GM19035 (cell line): ENCODE results near the gene CFAP58.

Source experiments
- ATAC-seq: cut with Tn5 transposase; IDR thresholded peaks from one replicate; pipeline ENCODE4 v1.9.1; 2021; ENCODE audit not compliant: unreplicated experiment

Gene CFAP58

DNA sequence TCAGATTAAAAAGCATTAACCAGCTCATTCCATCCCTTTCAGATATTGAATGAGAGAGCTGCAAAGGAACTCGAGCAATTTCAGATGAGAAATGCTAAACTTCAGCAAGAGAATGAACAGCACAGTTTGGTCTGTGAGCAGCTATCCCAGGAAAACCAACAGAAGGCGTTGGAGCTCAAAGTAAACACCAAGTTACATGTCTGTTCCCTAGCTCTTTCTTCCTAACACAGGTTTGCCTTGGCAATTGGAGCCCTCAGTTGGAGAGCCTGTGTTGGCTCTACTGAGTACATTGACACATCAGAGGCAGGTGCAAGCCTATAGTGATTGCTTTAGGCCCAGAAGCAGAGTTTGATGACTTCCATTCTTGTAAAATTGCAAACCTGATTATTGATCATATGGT lies 14.7 kb downstream of the CFAP58 start:
- no peak for ATAC-seq

- ATAC-seq: no peak
Observed at GRCh38 chr10:104371753-104372152, 18.1 kb downstream of the CFAP58 start.

GRCh38 chr10:104374591-104374990 lies 21.0 kb downstream of the CFAP58 start:
- no peak for ATAC-seq

GRCh38 chr10:104376784-104377300 lies 23.2 kb downstream of the CFAP58 start:
- ATAC-seq: no peak

- no peak for ATAC-seq
Observed at GRCh38 chr10:104380336-104380735, 26.7 kb downstream of the CFAP58 start.

- peak; percentile 50 for ATAC-seq
Observed at GRCh38 chr10:104387130-104387888, 33.7 kb downstream of the CFAP58 start.

GRCh38 chr10:104388830-104389229 lies 35.2 kb downstream of the CFAP58 start:
- no peak for ATAC-seq

DNA sequence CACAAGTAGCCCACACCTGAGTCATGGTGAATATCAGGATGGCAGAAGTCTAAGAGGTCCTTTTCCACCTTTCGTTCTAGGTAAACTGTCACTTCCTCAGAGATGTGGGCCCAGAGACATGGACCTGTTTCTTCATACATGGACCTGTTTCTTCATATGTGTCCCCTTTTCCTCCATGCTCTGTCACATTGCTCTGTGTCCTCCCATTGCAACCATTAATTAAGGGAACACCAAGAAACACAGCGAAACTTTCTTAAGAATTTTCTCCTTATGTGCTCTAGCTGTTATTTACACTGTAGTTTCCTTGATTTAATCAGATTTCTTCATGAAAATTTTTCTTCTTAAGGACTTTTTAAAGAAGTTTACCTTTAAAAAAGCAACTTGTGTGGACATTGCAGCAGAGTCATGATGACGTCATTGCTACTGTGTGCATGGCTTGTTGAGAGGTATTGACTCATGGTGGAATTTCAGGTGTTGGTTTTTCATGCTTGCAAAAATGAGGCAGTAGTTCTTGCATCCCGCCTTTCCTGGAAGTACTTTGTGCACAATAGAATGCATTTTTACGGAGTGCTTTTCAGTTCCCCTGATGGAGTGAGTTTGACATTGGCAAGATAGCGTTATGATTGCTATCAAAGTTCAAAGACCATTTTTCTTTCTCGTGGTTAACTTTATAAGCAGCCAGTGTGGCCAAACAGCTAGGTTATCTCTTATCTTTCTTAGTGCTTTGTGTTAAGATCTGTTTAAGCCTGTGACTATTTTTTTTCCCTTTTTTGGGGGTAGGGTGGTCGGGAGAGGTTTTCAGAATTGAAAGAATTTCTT lies 37.7 kb downstream of the CFAP58 start:
- no peak for ATAC-seq

DNA sequence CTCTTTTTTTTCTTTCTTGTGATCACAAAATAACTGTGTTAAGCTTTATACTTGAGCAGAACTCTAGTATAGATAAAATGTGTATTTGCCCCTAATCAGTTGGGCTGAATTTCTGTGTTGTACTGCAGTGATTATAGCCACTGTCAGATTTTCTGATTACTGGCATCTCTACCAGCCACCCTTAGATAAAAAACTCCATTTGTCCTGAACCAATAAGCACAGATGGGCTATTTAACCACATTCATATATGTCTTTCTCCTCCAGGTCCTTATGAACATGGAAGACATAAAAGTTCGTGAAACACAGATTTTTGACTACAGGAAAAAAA lies 38.3 kb downstream of the CFAP58 start:
- ATAC-seq: no peak

GRCh38 chr10:104393387-104393786 lies 39.8 kb downstream of the CFAP58 start:
- ATAC-seq: no peak

- no peak for ATAC-seq
Observed at GRCh38 chr10:104396581-104396980, 42.9 kb downstream of the CFAP58 start.

DNA sequence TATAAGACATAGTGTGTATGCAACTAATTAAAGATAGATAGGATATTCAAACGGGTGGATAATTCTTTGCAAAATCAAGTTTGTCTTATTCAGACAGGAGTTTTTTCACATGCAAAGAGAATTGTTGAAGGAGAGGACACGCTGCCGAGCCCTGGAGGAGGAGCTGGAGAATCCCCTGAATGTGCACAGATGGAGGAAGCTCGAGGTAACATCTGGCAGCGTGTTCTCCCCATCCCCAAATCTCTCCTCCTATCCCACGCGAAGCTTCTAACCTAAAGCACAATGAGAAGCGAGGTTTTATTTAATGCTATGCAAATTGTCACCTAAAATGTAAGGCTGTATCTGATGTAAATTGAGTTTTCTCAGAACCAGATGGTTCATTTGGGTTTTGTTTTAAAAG lies 50.0 kb downstream of the CFAP58 start:
- no peak for ATAC-seq

GRCh38 chr10:104406715-104407650 lies 53.4 kb downstream of the CFAP58 start:
- no peak for ATAC-seq

DNA sequence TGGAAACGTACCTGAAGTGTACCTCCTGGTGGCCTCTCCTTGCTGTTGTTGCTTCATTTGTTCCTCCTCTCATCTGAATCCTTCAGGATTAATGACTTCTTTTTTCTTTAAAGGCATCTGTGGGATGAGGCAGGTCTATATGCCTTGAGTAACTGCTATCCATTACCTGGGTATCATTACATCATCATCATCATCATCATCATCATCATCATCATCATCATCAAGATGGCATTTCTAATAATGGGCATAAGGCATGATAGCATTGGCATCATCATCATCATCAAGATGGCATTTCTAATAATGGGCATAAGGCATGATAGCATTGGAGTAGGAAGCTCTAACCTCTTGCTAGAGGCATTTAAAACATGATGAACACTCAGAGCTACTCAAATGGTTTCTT lies 59.9 kb downstream of the CFAP58 start:
- ATAC-seq: no peak

DNA sequence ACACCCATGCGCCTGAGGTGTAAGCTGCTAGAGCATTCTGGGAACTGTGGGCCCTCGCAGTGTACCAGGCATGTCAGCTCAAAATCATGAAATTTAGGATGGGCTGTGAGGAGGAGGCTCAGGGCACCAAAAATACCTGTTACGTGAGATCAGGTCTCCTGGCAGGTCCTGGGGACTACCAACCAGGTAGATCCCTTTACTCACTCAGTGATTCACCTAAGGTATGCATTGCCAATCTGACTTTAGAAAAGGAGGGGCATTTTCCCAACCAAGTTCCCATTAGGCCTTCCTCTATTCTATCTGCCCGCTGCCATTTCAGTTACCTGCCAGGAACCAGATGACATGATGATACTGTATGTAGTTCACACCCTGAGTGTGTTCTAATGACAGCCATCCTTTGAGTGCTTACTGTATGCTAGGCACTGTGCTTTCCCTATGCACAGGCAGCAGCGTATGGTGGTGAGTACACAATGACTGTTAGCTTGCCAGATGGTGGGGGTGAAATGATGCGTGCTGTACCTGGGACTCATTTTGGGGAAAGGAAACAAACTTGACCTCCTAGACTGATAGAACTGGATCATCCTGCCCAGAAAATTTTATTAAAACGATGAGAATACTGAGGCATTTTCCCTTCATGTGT lies 62.0 kb downstream of the CFAP58 start:
- no peak for ATAC-seq

- no peak for ATAC-seq
Observed at GRCh38 chr10:104416851-104417250, 63.2 kb downstream of the CFAP58 start.

DNA sequence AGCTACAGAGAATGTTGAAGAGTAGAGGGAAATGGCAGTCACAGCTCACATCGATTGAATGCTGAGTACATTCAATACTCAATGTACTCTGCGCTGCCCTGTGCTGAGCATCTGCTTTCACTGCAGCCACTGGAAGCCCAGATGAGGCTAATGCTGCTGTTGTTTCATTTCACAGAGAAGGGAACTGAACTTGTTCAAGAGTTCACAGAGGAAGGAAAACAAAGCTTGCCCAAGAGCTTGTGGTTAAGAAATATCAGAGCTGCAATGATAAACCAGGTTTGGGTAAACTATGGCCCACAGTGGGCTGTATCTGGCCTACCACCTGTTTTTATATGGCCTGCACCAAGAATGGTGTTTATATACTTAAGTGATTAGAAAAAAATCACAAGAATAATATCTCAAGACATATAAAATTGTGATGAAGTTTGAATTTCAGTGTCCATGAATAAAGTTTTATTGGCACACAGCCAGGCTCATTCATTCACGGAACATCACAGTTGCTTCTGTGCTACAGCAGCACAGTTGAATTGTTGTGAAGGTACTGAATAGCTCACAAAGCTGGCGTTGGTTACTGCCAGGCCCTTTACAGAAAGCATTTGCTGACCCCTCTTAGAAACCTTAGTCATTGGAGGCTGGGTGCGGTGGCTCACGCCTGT lies 64.1 kb downstream of the CFAP58 start:
- ATAC-seq: no peak

GRCh38 chr10:104424719-104425118 lies 71.1 kb downstream of the CFAP58 start:
- ATAC-seq: peak; percentile 98

- no peak for ATAC-seq
Observed at GRCh38 chr10:104427989-104428388, 74.4 kb downstream of the CFAP58 start.

DNA sequence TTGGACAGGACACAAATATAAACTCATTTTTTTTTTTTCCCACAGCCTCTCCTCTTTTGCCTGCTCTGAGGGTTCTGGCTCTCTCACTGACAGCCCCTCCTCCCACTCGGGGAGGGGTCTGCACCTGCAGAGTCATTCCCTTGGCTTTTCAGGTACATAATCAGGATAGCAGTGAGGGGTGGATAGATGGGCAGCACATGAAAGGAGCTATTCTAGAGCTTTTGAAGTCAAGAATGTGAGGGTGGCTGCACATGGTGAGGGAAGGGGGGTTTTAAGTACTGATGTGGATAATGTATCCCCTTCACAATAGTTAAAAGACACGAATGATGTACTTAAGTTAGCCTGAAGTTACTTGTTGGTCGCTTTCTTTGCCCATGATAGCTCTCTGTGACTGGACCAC lies 76.2 kb downstream of the CFAP58 start:
- ATAC-seq: no peak
